HEK293 (cell line): ENCODE measurements around the gene RPS6KA2.

Source experiments
- CTCF ChIA-PET: fragments of 350-600 bp; formaldehyde crosslinking; extraction: SDS; loops from one replicate; lab custom pipeline; 2021; ENCODE audit warnings: antibody characterized with exemption; lab: Yijun Ruan, JAX
- POLR2A ChIA-PET: fragments of 300-600 bp; formaldehyde crosslinking; extraction: SDS; loops from one replicate; lab custom pipeline; 2020; ENCODE audit warnings: antibody characterized with exemption, inconsistent platforms; lab: Yijun Ruan, JAX
- H3K27ac ChIP-seq: fragments of 200-500 bp; sonication (Bioruptor generic); 2 replicates; pipeline ENCODE4 v1.5.1; 2014; ENCODE audit warnings: low read depth, low read length, control low read depth, inconsistent platforms; ENCODE audit errors: extremely low read depth
- H3K36me3 ChIP-seq, 2 experiments: fragments of 200-500 bp in 1 of 2; sonication (Bioruptor generic) in 1 of 2; 1 replicate in 1 of 2; 2 replicates in 1 of 2; pipeline ENCODE4 v1.5.1; 2014 to 2017; ENCODE audit warnings: inconsistent platforms in 2 of 2, low read length in 2 of 2; ENCODE audit not compliant: control insufficient read depth in 2 of 2, insufficient read depth in 1 of 2
- H3K4me1 ChIP-seq: fragments of 200-500 bp; sonication (Bioruptor generic); 2 replicates; pipeline ENCODE4 v1.5.1; 2014; ENCODE audit warnings: mild to moderate bottlenecking, low read length, inconsistent platforms; ENCODE audit not compliant: control insufficient read depth, insufficient read depth
- H3K4me3 ChIP-seq: 2 replicates; pipeline ENCODE4 v1.5.1; 2011; ENCODE audit warnings: low read depth, mild to moderate bottlenecking, control low read depth, low read length, moderate library complexity
- H3K9me3 ChIP-seq: fragments of 200-500 bp; sonication (Bioruptor generic); 2 replicates; pipeline ENCODE4 v1.5.1; 2014; ENCODE audit warnings: low read depth, low read length, inconsistent platforms; ENCODE audit not compliant: control insufficient read depth, insufficient read depth
- HOXA7 ChIP-seq: sonication (generic); formaldehyde crosslinking; IDR thresholded peaks from 2 replicates; pipeline ENCODE4 v1.8.1; 2022; ENCODE audit warnings: missing genetic modification reagents, borderline replicate concordance
- OSR2 ChIP-seq: fragments of 450-650 bp; formaldehyde crosslinking; IDR thresholded peaks from 2 replicates; pipeline ENCODE4 v1.5.1; 2016; ENCODE audit warnings: missing biosample characterization, missing genetic modification characterization
- REPIN1 ChIP-seq: fragments of 450-650 bp; formaldehyde crosslinking; IDR thresholded peaks from 2 replicates; pipeline ENCODE4 v1.5.1; 2017; ENCODE audit warnings: missing biosample characterization, missing genetic modification characterization, low read depth
- SALL2 ChIP-seq: fragments of 450-650 bp; formaldehyde crosslinking; IDR thresholded peaks from 2 replicates; pipeline ENCODE4 v1.5.0; 2017; ENCODE audit warnings: missing biosample characterization, mild to moderate bottlenecking, missing genetic modification characterization, borderline replicate concordance
- SP3 ChIP-seq: fragments of 450-650 bp; formaldehyde crosslinking; IDR thresholded peaks from 2 replicates; pipeline ENCODE4 v1.5.1; 2016; ENCODE audit warnings: missing biosample characterization, missing genetic modification characterization
- ZBTB11 ChIP-seq: fragments of 450-650 bp; formaldehyde crosslinking; conservative IDR thresholded peaks from 2 replicates; pipeline ENCODE4 v1.5.1; 2016; ENCODE audit warnings: low read depth, missing biosample characterization, missing genetic modification characterization
- ZFP37 ChIP-seq: fragments of 450-650 bp; formaldehyde crosslinking; IDR thresholded peaks from 2 replicates; pipeline ENCODE4 v1.5.1; 2016; ENCODE audit warnings: missing biosample characterization, missing genetic modification characterization
- ZNF10 ChIP-seq: fragments of 450-650 bp; formaldehyde crosslinking; IDR thresholded peaks from 2 replicates; pipeline ENCODE4 v1.5.1; 2017; ENCODE audit warnings: missing biosample characterization, missing genetic modification characterization
- ZNF169 ChIP-seq: fragments of 450-650 bp; formaldehyde crosslinking; IDR thresholded peaks from 2 replicates; pipeline ENCODE4 v1.5.1; 2016; ENCODE audit warnings: missing biosample characterization, missing genetic modification characterization
- ZNF302 ChIP-seq: fragments of 450-650 bp; formaldehyde crosslinking; IDR thresholded peaks from 2 replicates; pipeline ENCODE4 v1.5.1; 2016; ENCODE audit warnings: missing biosample characterization, missing genetic modification characterization, low read depth
- ZNF37A ChIP-seq: fragments of 450-650 bp; IDR thresholded peaks from 2 replicates; pipeline ENCODE4 v1.5.1; 2018; ENCODE audit warnings: missing biosample characterization, missing genetic modification characterization
- ZNF416 ChIP-seq: fragments of 450-650 bp; formaldehyde crosslinking; IDR thresholded peaks from 2 replicates; pipeline ENCODE4 v1.5.1; 2016; ENCODE audit warnings: missing biosample characterization, missing genetic modification characterization
- ZNF514 ChIP-seq: fragments of 450-650 bp; formaldehyde crosslinking; IDR thresholded peaks from 2 replicates; pipeline ENCODE4 v1.5.1; 2016; ENCODE audit warnings: missing biosample characterization, missing genetic modification characterization
- ZNF521 ChIP-seq: fragments of 450-650 bp; formaldehyde crosslinking; IDR thresholded peaks from 2 replicates; pipeline ENCODE4 v1.5.1; 2017; ENCODE audit warnings: missing biosample characterization, mild to moderate bottlenecking, missing genetic modification characterization
- ZNF571 ChIP-seq: fragments of 450-650 bp; formaldehyde crosslinking; IDR thresholded peaks from 2 replicates; pipeline ENCODE4 v1.5.0; 2017; ENCODE audit warnings: missing biosample characterization, missing genetic modification characterization
- ZSCAN23 ChIP-seq: fragments of 450-650 bp; formaldehyde crosslinking; IDR thresholded peaks from 2 replicates; pipeline ENCODE4 v1.5.1; 2016; ENCODE audit warnings: missing biosample characterization, missing genetic modification characterization
- TF ChIP-seq, protein P1 (sequence below): fragments of 450-650 bp; formaldehyde crosslinking; IDR thresholded peaks from 2 replicates; pipeline ENCODE4 v1.5.1; 2016; ENCODE audit warnings: missing biosample characterization, missing genetic modification characterization
- TF ChIP-seq, protein P2 (sequence below): fragments of 450-650 bp; formaldehyde crosslinking; IDR thresholded peaks from 2 replicates; pipeline ENCODE4 v1.5.1; 2017; ENCODE audit warnings: missing biosample characterization, mild to moderate bottlenecking, missing genetic modification characterization, moderate library complexity
- TF ChIP-seq, protein P3 (sequence below): fragments of 450-650 bp; formaldehyde crosslinking; IDR thresholded peaks from 2 replicates; pipeline ENCODE4 v1.5.1; 2016; ENCODE audit warnings: missing biosample characterization, missing genetic modification characterization

RPS6KA2 gene

GRCh38 chr6:166525567-166525966 lies 101.5 kb downstream of the RPS6KA2 start (continued):
- TF ChIP-seq ZBTB11 (tag by site-specific recombination), result no peak
- TF ChIP-seq, all 188 proteins: peak for 0

GRCh38 chr6:166523782-166524559 lies 103.1 kb downstream of the RPS6KA2 start:
- TF ChIP-seq ZNF37A (tag by site-specific recombination), result no peak
- no peak for TF ChIP-seq OSR2
- TF ChIP-seq HOXA7 (CRISPR knock-in tag), result no peak
- no peak for TF ChIP-seq REPIN1 (tag by site-specific recombination)
- TF ChIP-seq, protein P1, sequence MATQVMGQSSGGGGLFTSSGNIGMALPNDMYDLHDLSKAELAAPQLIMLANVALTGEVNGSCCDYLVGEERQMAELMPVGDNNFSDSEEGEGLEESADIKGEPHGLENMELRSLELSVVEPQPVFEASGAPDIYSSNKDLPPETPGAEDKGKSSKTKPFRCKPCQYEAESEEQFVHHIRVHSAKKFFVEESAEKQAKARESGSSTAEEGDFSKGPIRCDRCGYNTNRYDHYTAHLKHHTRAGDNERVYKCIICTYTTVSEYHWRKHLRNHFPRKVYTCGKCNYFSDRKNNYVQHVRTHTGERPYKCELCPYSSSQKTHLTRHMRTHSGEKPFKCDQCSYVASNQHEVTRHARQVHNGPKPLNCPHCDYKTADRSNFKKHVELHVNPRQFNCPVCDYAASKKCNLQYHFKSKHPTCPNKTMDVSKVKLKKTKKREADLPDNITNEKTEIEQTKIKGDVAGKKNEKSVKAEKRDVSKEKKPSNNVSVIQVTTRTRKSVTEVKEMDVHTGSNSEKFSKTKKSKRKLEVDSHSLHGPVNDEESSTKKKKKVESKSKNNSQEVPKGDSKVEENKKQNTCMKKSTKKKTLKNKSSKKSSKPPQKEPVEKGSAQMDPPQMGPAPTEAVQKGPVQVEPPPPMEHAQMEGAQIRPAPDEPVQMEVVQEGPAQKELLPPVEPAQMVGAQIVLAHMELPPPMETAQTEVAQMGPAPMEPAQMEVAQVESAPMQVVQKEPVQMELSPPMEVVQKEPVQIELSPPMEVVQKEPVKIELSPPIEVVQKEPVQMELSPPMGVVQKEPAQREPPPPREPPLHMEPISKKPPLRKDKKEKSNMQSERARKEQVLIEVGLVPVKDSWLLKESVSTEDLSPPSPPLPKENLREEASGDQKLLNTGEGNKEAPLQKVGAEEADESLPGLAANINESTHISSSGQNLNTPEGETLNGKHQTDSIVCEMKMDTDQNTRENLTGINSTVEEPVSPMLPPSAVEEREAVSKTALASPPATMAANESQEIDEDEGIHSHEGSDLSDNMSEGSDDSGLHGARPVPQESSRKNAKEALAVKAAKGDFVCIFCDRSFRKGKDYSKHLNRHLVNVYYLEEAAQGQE (tag by site-specific recombination), result no peak
- no peak for TF ChIP-seq SALL2
- TF ChIP-seq ZNF169, result no peak
- TF ChIP-seq ZNF302 (tag by site-specific recombination), result no peak
- TF ChIP-seq ZSCAN23 (tag by site-specific recombination), result no peak
- TF ChIP-seq ZNF10 (tag by site-specific recombination), result no peak
- TF ChIP-seq, protein P2, sequence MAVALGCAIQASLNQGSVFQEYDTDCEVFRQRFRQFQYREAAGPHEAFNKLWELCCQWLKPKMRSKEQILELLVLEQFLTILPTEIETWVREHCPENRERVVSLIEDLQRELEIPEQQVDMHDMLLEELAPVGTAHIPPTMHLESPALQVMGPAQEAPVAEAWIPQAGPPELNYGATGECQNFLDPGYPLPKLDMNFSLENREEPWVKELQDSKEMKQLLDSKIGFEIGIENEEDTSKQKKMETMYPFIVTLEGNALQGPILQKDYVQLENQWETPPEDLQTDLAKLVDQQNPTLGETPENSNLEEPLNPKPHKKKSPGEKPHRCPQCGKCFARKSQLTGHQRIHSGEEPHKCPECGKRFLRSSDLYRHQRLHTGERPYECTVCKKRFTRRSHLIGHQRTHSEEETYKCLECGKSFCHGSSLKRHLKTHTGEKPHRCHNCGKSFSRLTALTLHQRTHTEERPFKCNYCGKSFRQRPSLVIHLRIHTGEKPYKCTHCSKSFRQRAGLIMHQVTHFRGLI, result no peak
- no peak for TF ChIP-seq ZNF514 (tag by site-specific recombination)
- TF ChIP-seq ZNF571 (tag by site-specific recombination), result no peak
- TF ChIP-seq, protein P3, sequence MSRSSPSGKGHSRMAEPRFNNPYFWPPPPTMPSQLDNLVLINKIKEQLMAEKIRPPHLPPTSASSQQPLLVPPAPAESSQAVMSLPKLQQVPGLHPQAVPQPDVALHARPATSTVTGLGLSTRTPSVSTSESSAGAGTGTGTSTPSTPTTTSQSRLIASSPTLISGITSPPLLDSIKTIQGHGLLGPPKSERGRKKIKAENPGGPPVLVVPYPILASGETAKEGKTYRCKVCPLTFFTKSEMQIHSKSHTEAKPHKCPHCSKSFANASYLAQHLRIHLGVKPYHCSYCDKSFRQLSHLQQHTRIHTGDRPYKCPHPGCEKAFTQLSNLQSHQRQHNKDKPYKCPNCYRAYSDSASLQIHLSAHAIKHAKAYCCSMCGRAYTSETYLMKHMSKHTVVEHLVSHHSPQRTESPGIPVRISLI, result no peak
- TF ChIP-seq ZNF521 (tag by site-specific recombination), result no peak
- no peak for TF ChIP-seq SP3
- no peak for TF ChIP-seq ZNF416
- no peak for TF ChIP-seq ZFP37 (tag by site-specific recombination)
- CTCF ChIA-PET, result interaction anchor here (0.7 to 1.0 kb wide), 2 partner anchors 142 to 211 kb away, joined by 3 to 4 read pairs; no protein-coding TSS in a partner anchor
- no peak overlapping the region for H3K4me3 ChIP-seq
- no peaks in the 10 kb centered on the region for H3K9me3 ChIP-seq
- H3K27ac ChIP-seq, result no peak overlapping the region
- no peaks in the 10 kb centered on the region for H3K36me3 ChIP-seq
- no peaks in the 10 kb centered on the region for H3K4me1 ChIP-seq
- POLR2A ChIA-PET, result no interaction called here
